PC-3 (cell line): Measurements from ENCODE around the gene PDIA5. TPM values are rescaled to one million over a fixed set of nuclear protein-coding genes. Genes with fewer than 3 reads are reported as not detected.

ENCODE experiments used
- ATAC-seq: fragments of 200-7000 bp; cut with Tn5 transposase; 2 replicates; pipeline ENCODE4 v1.9.1; 2020; ENCODE audit warnings: mild to moderate bottlenecking, moderate library complexity
- BruUV-seq: library from RNA; stranded (reverse); fragments of 400-500 nt; replicated peaks from 2 replicates; lab custom pipeline; 2021; lab: Mats Ljungman, UMichigan
- CTCF ChIA-PET: fragments of 300-600 bp; sonication (Branson Sonifier 250); formaldehyde crosslinking; loops from one replicate; lab custom pipeline; 2022; ENCODE audit warnings: antibody characterized with exemption; lab: Charles Lee
- POLR2A ChIA-PET: fragments of 300-600 bp; sonication (Branson Sonifier 250); formaldehyde crosslinking; loops from one replicate; lab custom pipeline; 2022; ENCODE audit warnings: antibody characterized with exemption; ENCODE audit not compliant: unreplicated experiment; lab: Charles Lee
- DNase-seq: peaks from one replicate; pipeline ENCODE4 v3.0.0-alpha.2; 2015
- H2AFZ ChIP-seq: fragments of 300-600 bp; sonication (generic); 2 replicates; pipeline ENCODE4 v1.6.0; 2016; ENCODE audit warnings: antibody characterized with exemption, low read length
- H3F3A ChIP-seq: fragments of 300-600 bp; sonication (generic); one replicate; pipeline ENCODE4 v1.6.0; 2017; ENCODE audit warnings: antibody characterized with exemption, low read length, control low read depth, mild to moderate bottlenecking; ENCODE audit not compliant: unreplicated experiment
- H3K27ac ChIP-seq: fragments of 300-600 bp; sonication (generic); 2 replicates; pipeline ENCODE4 v1.5.1; 2016; ENCODE audit warnings: mild to moderate bottlenecking, low read length
- H3K27me3 ChIP-seq: fragments of 300-600 bp; sonication (generic); 2 replicates; pipeline ENCODE4 v1.6.1; 2016; ENCODE audit warnings: low read length, mixed read lengths
- H3K36me3 ChIP-seq: fragments of 300-600 bp; sonication (generic); 2 replicates; pipeline ENCODE4 v1.6.1; 2016; ENCODE audit warnings: low read depth, mixed run types, low read length, mixed read lengths
- H3K4me1 ChIP-seq: fragments of 300-600 bp; sonication (generic); 2 replicates; pipeline ENCODE4 v1.5.1; 2016; ENCODE audit warnings: low read length; ENCODE audit not compliant: insufficient read depth
- H3K4me2 ChIP-seq: fragments of 300-600 bp; sonication (generic); 2 replicates; pipeline ENCODE4 v1.6.0; 2016; ENCODE audit warnings: low read length
- H3K4me3 ChIP-seq: fragments of 300-600 bp; sonication (generic); 2 replicates; pipeline ENCODE4 v1.5.1; 2016; ENCODE audit warnings: mild to moderate bottlenecking, low read length, mixed read lengths
- H3K79me2 ChIP-seq: fragments of 300-600 bp; sonication (generic); 2 replicates; pipeline ENCODE4 v1.6.1; 2017; ENCODE audit warnings: low read length, mixed read lengths
- H3K9ac ChIP-seq: fragments of 300-600 bp; sonication (generic); 2 replicates; pipeline ENCODE4 v1.6.0; 2016; ENCODE audit warnings: mild to moderate bottlenecking, low read length
- H3K9me2 ChIP-seq: fragments of 300-600 bp; sonication (generic); replicated peaks from 2 replicates; pipeline ENCODE4 v1.6.1; 2016; ENCODE audit warnings: mixed run types, low read length, mixed read lengths
- H3K9me3 ChIP-seq: fragments of 300-600 bp; sonication (generic); 2 replicates; pipeline ENCODE4 v1.6.1; 2016; ENCODE audit warnings: low read length, mixed read lengths
- H4K20me1 ChIP-seq: fragments of 300-600 bp; sonication (generic); 2 replicates; pipeline ENCODE4 v1.6.1; 2016; ENCODE audit warnings: low read length, mixed read lengths
- CTCF ChIP-seq: fragments of 300-600 bp; sonication (generic); conservative IDR thresholded peaks from 2 replicates; pipeline ENCODE4 v1.5.1; 2017; ENCODE audit warnings: antibody characterized with exemption, low read depth, mild to moderate bottlenecking, low read length
- EZH2 ChIP-seq: fragments of 300-600 bp; sonication (generic); IDR thresholded peaks from one replicate; pipeline ENCODE4 v1.6.1; 2017; ENCODE audit warnings: antibody characterized with exemption, mild to moderate bottlenecking, low read length; ENCODE audit not compliant: unreplicated experiment
- EZH2phosphoT487 ChIP-seq: fragments of 300-600 bp; sonication (generic); IDR thresholded peaks from 2 replicates; pipeline ENCODE4 v1.6.1; 2018; ENCODE audit warnings: mild to moderate bottlenecking, antibody characterized with exemption, low read length, borderline replicate concordance
- intact Hi-C: fragments of 100-400 bp; cut with micrococcal nuclease; formaldehyde crosslinking; loops from 2 replicates; pipeline ENCODE4 v1.9.0; 2023
- total RNA-seq: library from RNA; depleted of rRNA; stranded (reverse); fragments of >200 nt; gene quantifications from 2 replicates; pipeline ENCODE4 v1.2.3, GENCODE V29; 2014

The PDIA5 gene
- total RNA-seq, 1 experiment from 2014 or later: 24.6 TPM

GRCh38 chr3:123163141-123163540 is 96.3 kb downstream of the PDIA5 start:
- POLR2A ChIA-PET: no interaction called here
- no peak for DNase-seq
- no peak overlapping the region for H2AFZ ChIP-seq
- no peak for ATAC-seq
- peaks cover 5% of the 10 kb centered on the region for H3K4me1 ChIP-seq
- H3K27me3 ChIP-seq: no peaks in the 10 kb centered on the region
- intact Hi-C loops: no loop called here
- no peak overlapping the region for H3K4me2 ChIP-seq
- H3K27ac ChIP-seq: no peak overlapping the region
- no peaks in the 10 kb centered on the region for H3F3A ChIP-seq
- H3K36me3 ChIP-seq: peaks cover 49% of the 10 kb centered on the region
- TF ChIP-seq CTCF (no peak), EZH2phosphoT487 (no peak), EZH2 (no peak)
- no TSS peak for BruUV-seq
- no peak overlapping the region for H3K4me3 ChIP-seq
- H3K9me3 ChIP-seq: no peaks in the 10 kb centered on the region
- no peak overlapping the region for H3K9ac ChIP-seq
- no peaks in the 10 kb centered on the region for H3K79me2 ChIP-seq
- CTCF ChIA-PET: no interaction called here
- H4K20me1 ChIP-seq: 0 out of 2 replicates have a peak, but pooled peaks cover 3% of the 10 kb centered on the region
- H3K9me2 ChIP-seq: no peaks in the 10 kb centered on the region

GRCh38 chr3:123165163-123165562 is 98.3 kb downstream of the PDIA5 start:
- ATAC-seq: no peak
- no peak overlapping the region for H3K4me3 ChIP-seq
- no peaks in the 10 kb centered on the region for H3K9me2 ChIP-seq
- H3K9me3 ChIP-seq: no peaks in the 10 kb centered on the region
- intact Hi-C loops: no loop called here
- POLR2A ChIA-PET: no interaction called here
- TF ChIP-seq CTCF (no peak), EZH2 (no peak), EZH2phosphoT487 (no peak)
- no peaks in the 10 kb centered on the region for H3K4me1 ChIP-seq
- H4K20me1 ChIP-seq: no peaks in the 10 kb centered on the region
- BruUV-seq: no TSS peak
- H2AFZ ChIP-seq: no peak overlapping the region
- no peak overlapping the region for H3K4me2 ChIP-seq
- no peak for DNase-seq
- H3K27ac ChIP-seq: no peak overlapping the region
- no peaks in the 10 kb centered on the region for H3K27me3 ChIP-seq
- peaks cover 35% of the 10 kb centered on the region for H3K36me3 ChIP-seq
- CTCF ChIA-PET: no interaction called here
- H3K9ac ChIP-seq: no peak overlapping the region
- H3F3A ChIP-seq: no peaks in the 10 kb centered on the region
- no peaks in the 10 kb centered on the region for H3K79me2 ChIP-seq

- Histone ChIP-seq H3K9me3 (no peaks in the 10 kb centered on the region), H3K27ac (no peak overlapping the region), H3K4me3 (no peak overlapping the region), H3K27me3 (no peaks in the 10 kb centered on the region), H3F3A (no peaks in the 10 kb centered on the region), H3K79me2 (no peaks in the 10 kb centered on the region), H3K4me1 (no peaks in the 10 kb centered on the region), H3K4me2 (no peak overlapping the region), H3K9ac (no peak overlapping the region), H3K36me3 (peaks cover 23% of the 10 kb centered on the region), H2AFZ (no peak overlapping the region), H3K9me2 (no peaks in the 10 kb centered on the region), H4K20me1 (no peaks in the 10 kb centered on the region)
- POLR2A ChIA-PET: no interaction called here
- BruUV-seq: no TSS peak
- intact Hi-C loops: no loop called here
- CTCF ChIA-PET: no interaction called here
- ATAC-seq (no peak), DNase-seq (no peak)
- TF ChIP-seq EZH2phosphoT487: no peak
- TF ChIP-seq CTCF: no peak
- TF ChIP-seq EZH2: no peak
Measured at GRCh38 chr3:123167686-123168085, 100.9 kb downstream of the PDIA5 start.
